GM21360 (cell line): ENCODE measurements around the gene PTPN23.

ENCODE experiments used
- ATAC-seq: cut with Tn5 transposase; IDR thresholded peaks from one replicate; pipeline ENCODE4 v1.9.1; 2021; ENCODE audit warnings: mild to moderate bottlenecking, moderate library complexity; ENCODE audit not compliant: unreplicated experiment

Gene PTPN23

GRCh38 chr3:47405820-47406761 is 25.3 kb downstream of the PTPN23 start:
- ATAC-seq = no peak

GRCh38 chr3:47406762-47407149 is 25.9 kb downstream of the PTPN23 start:
- ATAC-seq = no peak

- ATAC-seq = no peak
Observed at GRCh38 chr3:47407237-47407636, 26.4 kb downstream of the PTPN23 start.

GRCh38 chr3:47407896-47408838 is 27.3 kb downstream of the PTPN23 start:
- ATAC-seq = no peak

- ATAC-seq = no peak
Observed at GRCh38 chr3:47408839-47409229, 28.0 kb downstream of the PTPN23 start.

- no peak for ATAC-seq
Observed at GRCh38 chr3:47409284-47409683, 28.5 kb downstream of the PTPN23 start.

GRCh38 chr3:47409688-47410416 is 29.0 kb downstream of the PTPN23 start:
- ATAC-seq = no peak

GRCh38 chr3:47410417-47410720 is 29.5 kb downstream of the PTPN23 start:
- no peak for ATAC-seq

GRCh38 chr3:47410801-47411646 is 30.2 kb downstream of the PTPN23 start:
- no peak for ATAC-seq

GRCh38 chr3:47411696-47412452 is 31.1 kb downstream of the PTPN23 start:
- no peak for ATAC-seq

GRCh38 chr3:47412453-47412756 is 31.6 kb downstream of the PTPN23 start:
- no peak for ATAC-seq

GRCh38 chr3:47412842-47413520 is 32.2 kb downstream of the PTPN23 start:
- no peak for ATAC-seq

GRCh38 chr3:47413751-47414150 is 32.9 kb downstream of the PTPN23 start:
- ATAC-seq = no peak

- no peak for ATAC-seq
Observed at GRCh38 chr3:47414161-47414564, 33.3 kb downstream of the PTPN23 start.

GRCh38 chr3:47414666-47415587 is 34.1 kb downstream of the PTPN23 start:
- no peak for ATAC-seq

GRCh38 chr3:47416041-47416440 is 35.2 kb downstream of the PTPN23 start:
- ATAC-seq = no peak

- no peak for ATAC-seq
Observed at GRCh38 chr3:47418167-47419082, 37.6 kb downstream of the PTPN23 start.
